Stomach (tissue), 19 donors: ENCODE results near the gene HMG20A. TPM values are rescaled to one million over a fixed set of nuclear protein-coding genes. Genes with fewer than 3 reads are reported as not detected.

Experiments
- DNase-seq, 2 donors: peaks; one replicate each; pipeline versions ENCODE4 v3.0.0 to v3.0.0-alpha.2; 2013 to 2019
- H3K27ac ChIP-seq, 5 donors: fragments of 200-600 bp in 4 of 5; sonication (generic) in 4 of 5; one replicate each; pipeline ENCODE4 v1.5.1; 2013 to 2019; ENCODE audit warnings: mild to moderate bottlenecking in 1 of 5, moderate library complexity in 1 of 5
- H3K27me3 ChIP-seq, 3 donors: fragments of 200-600 bp; sonication (generic); one replicate each; pipeline ENCODE4 v1.5.1; 2017 to 2019; ENCODE audit warnings: mixed run types in 1 of 3
- H3K36me3 ChIP-seq, 4 donors: fragments of 200-600 bp; sonication (generic); 1 replicate in 3 of 4; 2 replicates in 1 of 4; pipeline ENCODE4 v1.5.1; 2016 to 2019
- H3K4me1 ChIP-seq, 4 donors: fragments of 200-600 bp; sonication (generic); one replicate each; pipeline ENCODE4 v1.5.1; 2016 to 2019
- H3K4me3 ChIP-seq, 4 donors: fragments of 200-600 bp; sonication (generic) in 3 of 4; one replicate each; pipeline ENCODE4 v1.5.1; 2016 to 2019; ENCODE audit warnings: mild to moderate bottlenecking in 1 of 4
- H3K9me3 ChIP-seq, 4 donors: fragments of 200-600 bp; sonication (generic); one replicate each; pipeline ENCODE4 v1.5.1; 2016 to 2019
- CTCF ChIP-seq, 7 experiments: fragments of 450-650 bp in 4 of 7; fragments of 200-600 bp in 3 of 7; sonication (generic) in 3 of 7; IDR thresholded peaks; one replicate each; pipeline ENCODE4 v1.5.1; 2016 to 2019; ENCODE audit warnings: antibody characterized with exemption in 7 of 7, control low read depth in 2 of 7, mild to moderate bottlenecking in 1 of 7
- EP300 ChIP-seq: sonication (generic); formaldehyde crosslinking; IDR thresholded peaks from one replicate; pipeline ENCODE4 v1.6.1; 2017; ENCODE audit warnings: antibody characterized with exemption
- POLR2A ChIP-seq, 4 donors: fragments of 450-650 bp; IDR thresholded peaks; one replicate each; pipeline ENCODE4 v1.6.1; 2016; ENCODE audit warnings: antibody characterized with exemption in 4 of 4, control low read depth in 2 of 4, mild to moderate bottlenecking in 1 of 4, moderate library complexity in 1 of 4
- POLR2AphosphoS5 ChIP-seq, 3 donors: sonication (generic); formaldehyde crosslinking; IDR thresholded peaks; one replicate each; pipeline ENCODE4 v1.6.1; 2016; ENCODE audit warnings: antibody characterized with exemption in 3 of 3
- whole genome bisulfite sequencing, 5 donors: extraction: QIAGEN DNeasy Blood & Tissue Kit in 3 of 5; methylation state at CpG; one replicate each; pipeline versions ENCODE4 v1.1.5 to v1.1.7; 2013 to 2018; 5-methylcytosine and 5-hydroxymethylcytosine counted together
- intact Hi-C: fragments of 100-400 bp; cut with DNase I; formaldehyde crosslinking; loops from one replicate; pipeline ENCODE4 v1.15.1; 2023; ENCODE audit warnings: low total_unique reads
- long read RNA-seq, 10 donors: transcript quantifications; one replicate each; lab custom pipeline, GENCODE V29; 2026
- polyA plus RNA-seq, 3 donors: library from polyadenylated mRNA; stranded (reverse); fragments of 200-250 nt; gene quantifications; one replicate each; pipeline ENCODE4 v1.2.3, GENCODE V29; 2013
- total RNA-seq, 5 donors: library from RNA; depleted of rRNA; stranded (reverse); fragments of >200 nt; gene quantifications; one replicate each; pipeline versions ENCODE4 v1.1.0 to v1.2.3, GENCODE V29; 2014 to 2016
- donor health status: healthy with polysubstance abuse.
- donor health status: Bipolar disorder and iron deficiency.
- donor health status: healthy.

HMG20A gene
- total RNA-seq (10 to 100 TPM; 22.0 to 51.8 (median 32.7) TPM), polyA plus RNA-seq (1 to 10 TPM; 8.1 to 9.2 (median 8.3) TPM)
- long read RNA-seq, donor 1, full-length matches to known transcripts = 7 of 7 reads
- long read RNA-seq, donor 1, partial matches to known transcripts = 0 of 7 reads
- long read RNA-seq, donor 1, other reads (novel, unspliced or antisense) = 0 of 7 reads
- long read RNA-seq, donor 2, full-length matches to known transcripts = 13 of 13 reads
- long read RNA-seq, donor 2, partial matches to known transcripts = 0 of 13 reads
- long read RNA-seq, donor 2, other reads (novel, unspliced or antisense) = 0 of 13 reads
- long read RNA-seq, donor 3, full-length matches to known transcripts = 11 of 11 reads
- long read RNA-seq, donor 3, partial matches to known transcripts = 0 of 11 reads
- long read RNA-seq, donor 3, other reads (novel, unspliced or antisense) = 0 of 11 reads
- long read RNA-seq, donor 4, full-length matches to known transcripts = 5 of 5 reads
- long read RNA-seq, donor 4, partial matches to known transcripts = 0 of 5 reads
- long read RNA-seq, donor 4, other reads (novel, unspliced or antisense) = 0 of 5 reads
- long read RNA-seq, donor 5, full-length matches to known transcripts = 19 of 19 reads
- long read RNA-seq, donor 5, partial matches to known transcripts = 0 of 19 reads
- long read RNA-seq, donor 5, other reads (novel, unspliced or antisense) = 0 of 19 reads
- long read RNA-seq, donor 6, full-length matches to known transcripts = 27 of 27 reads
- long read RNA-seq, donor 6, partial matches to known transcripts = 0 of 27 reads
- long read RNA-seq, donor 6, other reads (novel, unspliced or antisense) = 0 of 27 reads
- long read RNA-seq, donor 7, full-length matches to known transcripts = 24 of 24 reads
- long read RNA-seq, donor 7, partial matches to known transcripts = 0 of 24 reads
- long read RNA-seq, donor 7, other reads (novel, unspliced or antisense) = 0 of 24 reads
- long read RNA-seq, donor 8, full-length matches to known transcripts = 22 of 22 reads
- long read RNA-seq, donor 8, partial matches to known transcripts = 0 of 22 reads
- long read RNA-seq, donor 8, other reads (novel, unspliced or antisense) = 0 of 22 reads
- long read RNA-seq, donor 9, full-length matches to known transcripts = 36 of 36 reads
- long read RNA-seq, donor 9, partial matches to known transcripts = 0 of 36 reads
- long read RNA-seq, donor 9, other reads (novel, unspliced or antisense) = 0 of 36 reads
- long read RNA-seq, donor 10, full-length matches to known transcripts = 15 of 15 reads
- long read RNA-seq, donor 10, partial matches to known transcripts = 0 of 15 reads
- long read RNA-seq, donor 10, other reads (novel, unspliced or antisense) = 0 of 15 reads

- Histone ChIP-seq H3K4me3 (peak within 1 kb of the TSS; percentile 65 to 95 (median 82)), H3K4me1 (peaks cover 18 to 79% (median 45%) of the 10 kb centered on the region in 4 donors), H3K27me3 (no peaks in the 10 kb centered on the region), H3K36me3 (no peaks in the 10 kb centered on the region), H3K9me3 (no peaks in the 10 kb centered on the region), H3K27ac (peak within 1 kb of the TSS; percentile 94 to 99 (median 95))
- TF ChIP-seq POLR2AphosphoS5 (IDR thresholded peaks at IDR 0.05) (peak in 1 of 3 donors; percentile 49), CTCF (IDR thresholded peaks at IDR 0.05) (peak in 1 of 7 experiments; percentile 6), EP300 (no peak)
- WGBS, 5 donors = 0% methylated on average over 23 to 25 of the region's 25 CpGs
- intact Hi-C loops = no loop called here
- DNase-seq = peak; percentile 45 to 90
These were observed at the start of gene HMG20A for GRCh38 chr15:77420610-77421369. TSS of gene HMG20A (plus strand) at chr15:77420888. CDS start at chr15:77458408, 37,520 bp downstream.

- H3K4me1 ChIP-seq = no peaks in the 10 kb centered on the region
- no peaks in the 10 kb centered on the region for H3K9me3 ChIP-seq
- 86 to 93% (median 90%) methylated on average over 5 of the region's 5 CpGs for WGBS, 5 donors
- no peak overlapping the region for H3K4me3 ChIP-seq
- no peak for DNase-seq
- no peaks in the 10 kb centered on the region for H3K27me3 ChIP-seq
- H3K36me3 ChIP-seq = no peaks in the 10 kb centered on the region
- intact Hi-C loops = no loop called here
- TF ChIP-seq POLR2AphosphoS5 (IDR thresholded peaks at IDR 0.05) (no peak), POLR2A (IDR thresholded peaks at IDR 0.05) (no peak), EP300 (no peak), CTCF (IDR thresholded peaks at IDR 0.05) (no peak)
- no peak overlapping the region for H3K27ac ChIP-seq
These were observed 48.7 kb upstream of the HMG20A start for GRCh38 chr15:77371850-77372563.

GRCh38 chr15:77373441-77373840, 47.2 kb upstream of the HMG20A start:
- 71 to 94% (median 83%) methylated on average over 3 to 4 of the region's 4 CpGs for WGBS, 5 donors
- H3K4me3 ChIP-seq = no peak overlapping the region
- no peak for DNase-seq
- intact Hi-C loops = no loop called here
- no peaks in the 10 kb centered on the region for H3K9me3 ChIP-seq
- no peaks in the 10 kb centered on the region for H3K27me3 ChIP-seq
- no peak for TF ChIP-seq EP300
- TF ChIP-seq POLR2AphosphoS5 (IDR thresholded peaks at IDR 0.05) = no peak
- TF ChIP-seq CTCF (IDR thresholded peaks at IDR 0.05) = no peak
- no peak for TF ChIP-seq POLR2A (IDR thresholded peaks at IDR 0.05)
- H3K36me3 ChIP-seq = no peaks in the 10 kb centered on the region
- no peaks in the 10 kb centered on the region for H3K4me1 ChIP-seq
- no peak overlapping the region for H3K27ac ChIP-seq
